Measurements from ENCODE around the gene FYB1.

Gene FYB1

DNA sequence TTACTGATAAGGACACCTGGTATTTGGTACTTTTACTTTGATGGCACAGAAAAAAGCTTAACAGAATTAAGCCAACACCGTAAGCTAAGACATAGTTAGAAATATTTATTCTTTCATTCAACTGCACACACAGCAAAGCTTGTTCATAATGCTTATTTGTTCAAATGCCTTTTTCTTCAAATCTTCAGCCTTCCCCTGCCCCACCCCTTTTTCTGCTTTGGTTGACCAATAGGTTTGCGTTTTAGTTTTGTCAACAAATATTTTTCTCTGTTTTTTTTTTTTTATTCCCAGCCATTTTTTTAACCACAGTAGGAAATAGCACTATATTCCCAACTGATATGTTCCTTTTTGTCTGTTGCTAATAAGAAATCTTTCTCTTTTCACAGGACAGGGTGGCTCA is 140.2 kb downstream of the FYB1 start:
- Mint-ChIP-seq H3K27ac (no peak overlapping the region), H3K27me3 (peaks cover 40% of the 10 kb centered on the region), H3K9me3 (peaks cover 12% of the 10 kb centered on the region), H3K4me3 (no peak overlapping the region), H3K36me3 (ENCODE audit: low read depth) (no peaks in the 10 kb centered on the region), H3K4me1 (peaks cover 37% of the 10 kb centered on the region)
- ATAC-seq: no peak
- no peak for DNase-seq

DNA sequence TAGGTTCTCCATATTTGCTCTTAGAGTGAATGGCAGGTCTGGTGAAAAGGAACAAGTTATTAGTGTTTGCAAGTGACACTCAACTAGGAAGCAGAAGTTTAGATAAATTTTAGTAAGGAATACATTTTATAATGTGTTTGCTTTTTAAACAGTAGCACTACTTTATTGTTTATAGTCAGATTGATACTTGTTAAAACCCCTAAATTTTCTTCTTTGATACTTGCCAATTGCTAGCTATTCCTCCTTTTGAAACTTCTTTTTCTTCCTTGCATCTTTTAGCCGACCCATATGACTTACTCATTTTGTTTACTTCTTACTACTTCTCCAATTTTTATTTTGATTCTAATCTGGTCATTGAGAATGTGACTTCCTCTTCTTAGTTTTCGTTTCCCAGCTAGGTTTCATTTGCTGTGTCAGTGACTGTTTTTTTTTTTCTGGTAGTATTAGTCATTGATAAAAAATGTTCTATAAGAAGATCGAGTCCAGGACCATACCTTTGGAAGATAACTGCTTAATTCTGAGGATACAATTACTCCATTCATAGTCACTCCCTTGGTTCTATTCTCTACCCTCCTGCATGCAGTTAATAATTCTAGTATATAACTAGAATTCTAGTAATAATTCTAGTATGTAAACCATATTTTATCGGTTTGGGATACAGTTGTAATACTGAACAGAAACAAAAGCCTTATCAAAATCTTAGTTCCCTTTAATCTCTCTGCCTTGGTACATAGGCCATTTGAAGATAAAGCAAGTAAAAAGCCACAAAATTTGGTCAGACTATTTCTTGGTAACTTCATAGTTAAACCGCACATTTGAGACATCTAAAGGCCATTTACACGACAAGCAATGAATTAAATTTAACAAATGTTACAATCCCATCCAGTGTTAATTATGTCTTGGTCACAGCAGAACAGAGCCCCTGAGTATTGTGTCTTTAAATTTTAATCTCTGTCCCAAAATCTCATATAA is 142.3 kb downstream of the FYB1 start:
- Mint-ChIP-seq H3K9me3 (peaks cover under 1% of the 10 kb centered on the region), H3K4me1 (peaks cover 34% of the 10 kb centered on the region), H3K36me3 (ENCODE audit: low read depth) (no peaks in the 10 kb centered on the region), H3K27me3 (peaks cover 36% of the 10 kb centered on the region), H3K4me3 (peak overlapping the region; percentile 35), H3K27ac (no peak overlapping the region)
- ATAC-seq: no peak
- DNase-seq: no peak

GRCh38 chr5:39076101-39076756 is 143.1 kb downstream of the FYB1 start:
- H3K9me3 Mint-ChIP-seq: no peaks in the 10 kb centered on the region
- H3K27me3 Mint-ChIP-seq: peaks cover 34% of the 10 kb centered on the region
- DNase-seq (no peak), ATAC-seq (no peak)
- H3K4me1 Mint-ChIP-seq: peaks cover 38% of the 10 kb centered on the region
- no peaks in the 10 kb centered on the region for H3K36me3 Mint-ChIP-seq (ENCODE audit: low read depth)
- peak overlapping the region; percentile 91 for H3K4me3 Mint-ChIP-seq
- no peak overlapping the region for H3K27ac Mint-ChIP-seq

- Mint-ChIP-seq H3K9me3 (no peaks in the 10 kb centered on the region), H3K36me3 (ENCODE audit: low read depth) (peaks cover 9% of the 10 kb centered on the region), H3K27me3 (peaks cover 25% of the 10 kb centered on the region), H3K4me3 (peak within 1 kb of the TSS; percentile 93), H3K4me1 (peaks cover 33% of the 10 kb centered on the region), H3K27ac (peak within 1 kb of the TSS; percentile 90)
- DNase-seq: peak; percentile 94
- ATAC-seq: peak; percentile 90
These were observed 145.1 kb downstream of the FYB1 start, which contains the start of gene RICTOR for GRCh38 chr5:39074017-39074814. Gene RICTOR, minus strand, starts transcription at chr5:39074399. Its CDS starts 22 bp downstream, at chr5:39074377.

GRCh38 chr5:39073767-39074016 is 145.7 kb downstream of the FYB1 start:
- ATAC-seq (peak; percentile 21), DNase-seq (no peak)
- peak overlapping the region; percentile 89 for H3K27ac Mint-ChIP-seq
- H3K4me1 Mint-ChIP-seq: peaks cover 33% of the 10 kb centered on the region
- H3K27me3 Mint-ChIP-seq: peaks cover 21% of the 10 kb centered on the region
- H3K4me3 Mint-ChIP-seq: peak overlapping the region; percentile 93
- H3K9me3 Mint-ChIP-seq: no peaks in the 10 kb centered on the region
- peaks cover 11% of the 10 kb centered on the region for H3K36me3 Mint-ChIP-seq (ENCODE audit: low read depth)

GRCh38 chr5:39072925-39073766 is 146.2 kb downstream of the FYB1 start:
- Mint-ChIP-seq H3K27me3 (peaks cover 18% of the 10 kb centered on the region), H3K27ac (peak overlapping the region; percentile 89), H3K4me3 (peak overlapping the region; percentile 93), H3K4me1 (peaks cover 36% of the 10 kb centered on the region), H3K9me3 (peaks cover 5% of the 10 kb centered on the region), H3K36me3 (ENCODE audit: low read depth) (peaks cover 16% of the 10 kb centered on the region)
- ATAC-seq (peak; percentile 35), DNase-seq (peak; percentile 62)

DNA sequence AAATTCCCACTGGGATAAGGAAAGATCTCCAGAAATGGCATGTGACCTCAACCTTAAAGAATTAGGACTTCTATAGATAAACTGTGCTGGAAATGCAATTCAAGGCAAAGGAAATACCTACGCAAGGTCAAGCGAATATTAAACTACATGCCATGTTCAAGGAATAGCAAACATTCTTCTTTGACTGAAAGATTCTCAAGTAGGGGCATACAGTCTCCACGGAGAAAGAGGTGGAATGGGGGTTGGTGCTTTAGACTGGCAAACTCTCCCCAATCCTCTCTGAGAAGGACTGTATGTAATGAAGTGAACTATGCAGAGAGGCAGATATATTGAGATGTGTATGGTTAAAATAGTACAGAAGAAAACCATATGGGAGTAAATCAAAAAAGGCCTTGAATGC is 151.3 kb downstream of the FYB1 start:
- Mint-ChIP-seq H3K27ac (no peak overlapping the region), H3K9me3 (peaks cover 22% of the 10 kb centered on the region), H3K4me3 (no peak overlapping the region), H3K4me1 (peaks cover 34% of the 10 kb centered on the region), H3K27me3 (no peaks in the 10 kb centered on the region), H3K36me3 (ENCODE audit: low read depth) (peaks cover 40% of the 10 kb centered on the region)
- DNase-seq (no peak), ATAC-seq (no peak)

- DNase-seq: no peak
- H3K27ac Mint-ChIP-seq: no peak overlapping the region
- ATAC-seq: no peak
- peaks cover 22% of the 10 kb centered on the region for H3K9me3 Mint-ChIP-seq
- peaks cover 55% of the 10 kb centered on the region for H3K4me1 Mint-ChIP-seq
- no peak overlapping the region for H3K4me3 Mint-ChIP-seq
- H3K36me3 Mint-ChIP-seq (ENCODE audit: low read depth): peaks cover 37% of the 10 kb centered on the region
- H3K27me3 Mint-ChIP-seq: no peaks in the 10 kb centered on the region
These were observed 154.9 kb downstream of the FYB1 start for GRCh38 chr5:39064450-39064849.

DNA sequence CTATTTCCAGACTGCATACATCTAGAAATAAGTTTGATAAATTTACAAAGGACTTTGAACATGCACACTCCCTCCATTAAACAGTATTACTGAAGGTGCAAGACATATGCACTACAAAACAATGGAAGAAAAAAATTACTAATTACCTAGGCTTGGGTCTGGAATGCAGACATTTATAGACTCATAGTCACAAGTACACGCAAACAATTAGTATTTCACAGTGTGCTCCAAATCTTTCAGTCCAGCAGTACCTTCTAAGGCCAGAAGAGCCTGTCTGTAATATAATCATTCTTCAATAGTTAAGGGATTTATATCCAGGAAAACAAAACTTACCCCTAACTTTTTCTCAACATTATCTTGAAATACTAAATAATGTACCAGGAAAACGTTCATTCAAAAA is 156.3 kb downstream of the FYB1 start:
- Mint-ChIP-seq H3K27me3 (no peaks in the 10 kb centered on the region), H3K4me3 (no peak overlapping the region), H3K4me1 (peaks cover 64% of the 10 kb centered on the region), H3K9me3 (peaks cover 16% of the 10 kb centered on the region), H3K36me3 (ENCODE audit: low read depth) (peaks cover 26% of the 10 kb centered on the region), H3K27ac (no peak overlapping the region)
- DNase-seq (no peak), ATAC-seq (no peak)

DNA sequence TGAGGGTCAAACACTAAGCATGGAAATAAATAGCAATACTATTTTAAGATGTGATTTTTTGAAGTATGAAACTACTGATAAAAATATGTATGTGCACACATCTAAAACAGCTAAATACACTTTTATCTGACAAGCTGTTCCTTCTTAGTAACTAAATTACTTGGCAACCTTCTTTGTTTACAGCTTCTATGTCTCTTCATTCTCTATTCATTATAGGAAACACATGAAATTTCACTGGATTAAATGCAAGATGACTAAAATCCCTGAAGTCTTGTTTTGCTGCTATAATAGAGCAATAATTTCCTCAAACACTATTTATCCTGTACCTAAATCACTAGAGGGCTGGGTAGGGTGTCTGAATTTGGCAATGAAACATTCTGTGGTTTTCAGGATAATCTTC is 156.8 kb downstream of the FYB1 start:
- Mint-ChIP-seq H3K4me1 (peaks cover 69% of the 10 kb centered on the region), H3K27ac (no peak overlapping the region), H3K9me3 (peaks cover 10% of the 10 kb centered on the region), H3K36me3 (ENCODE audit: low read depth) (peaks cover 21% of the 10 kb centered on the region), H3K4me3 (no peak overlapping the region), H3K27me3 (no peaks in the 10 kb centered on the region)
- DNase-seq: no peak
- ATAC-seq: no peak

DNA sequence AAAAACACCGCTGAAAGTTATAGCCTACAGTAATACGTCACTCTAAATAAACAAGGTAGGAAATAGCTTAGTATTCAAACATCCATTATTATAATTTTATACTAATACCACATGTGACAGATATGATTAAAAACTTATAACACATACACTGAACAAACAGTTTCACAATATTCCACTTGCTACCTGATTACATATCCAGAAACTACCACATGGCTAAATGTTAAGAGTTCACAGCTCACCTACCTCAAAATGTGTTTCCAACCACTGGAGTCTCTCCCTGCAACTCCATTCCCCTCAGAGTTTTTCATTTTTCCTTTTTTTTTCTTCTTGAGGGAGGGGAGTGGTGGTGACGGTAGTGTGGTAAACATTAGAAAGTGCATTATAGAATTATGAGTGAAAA is 157.3 kb downstream of the FYB1 start:
- Mint-ChIP-seq H3K9me3 (peaks cover 7% of the 10 kb centered on the region), H3K4me3 (no peak overlapping the region), H3K36me3 (ENCODE audit: low read depth) (peaks cover 17% of the 10 kb centered on the region), H3K4me1 (peaks cover 69% of the 10 kb centered on the region), H3K27me3 (no peaks in the 10 kb centered on the region), H3K27ac (no peak overlapping the region)
- DNase-seq (no peak), ATAC-seq (no peak)

- no peak for ATAC-seq
- Mint-ChIP-seq H3K36me3 (ENCODE audit: low read depth) (peaks cover 7% of the 10 kb centered on the region), H3K27me3 (no peaks in the 10 kb centered on the region), H3K9me3 (no peaks in the 10 kb centered on the region), H3K4me1 (peaks cover 67% of the 10 kb centered on the region), H3K4me3 (no peak overlapping the region), H3K27ac (no peak overlapping the region)
- DNase-seq: no peak
These were observed 160.3 kb downstream of the FYB1 start for GRCh38 chr5:39059064-39059463.

GRCh38 chr5:39058178-39058921 is 161.0 kb downstream of the FYB1 start:
- Mint-ChIP-seq H3K27ac (peak overlapping the region; percentile 1), H3K27me3 (no peaks in the 10 kb centered on the region), H3K9me3 (no peaks in the 10 kb centered on the region), H3K4me1 (peaks cover 64% of the 10 kb centered on the region), H3K36me3 (ENCODE audit: low read depth) (peaks cover 7% of the 10 kb centered on the region), H3K4me3 (peak overlapping the region; percentile 55)
- DNase-seq (no peak), ATAC-seq (no peak)
